Measurements from ENCODE around the gene CAMSAP2. TPM values are rescaled to one million over a fixed set of nuclear protein-coding genes. Genes with fewer than 3 reads are reported as not detected.

CAMSAP2 gene
- total and polyA plus RNA-seq, 2 experiments from 2014 or later: 9.3 to 32.9 TPM

DNA sequence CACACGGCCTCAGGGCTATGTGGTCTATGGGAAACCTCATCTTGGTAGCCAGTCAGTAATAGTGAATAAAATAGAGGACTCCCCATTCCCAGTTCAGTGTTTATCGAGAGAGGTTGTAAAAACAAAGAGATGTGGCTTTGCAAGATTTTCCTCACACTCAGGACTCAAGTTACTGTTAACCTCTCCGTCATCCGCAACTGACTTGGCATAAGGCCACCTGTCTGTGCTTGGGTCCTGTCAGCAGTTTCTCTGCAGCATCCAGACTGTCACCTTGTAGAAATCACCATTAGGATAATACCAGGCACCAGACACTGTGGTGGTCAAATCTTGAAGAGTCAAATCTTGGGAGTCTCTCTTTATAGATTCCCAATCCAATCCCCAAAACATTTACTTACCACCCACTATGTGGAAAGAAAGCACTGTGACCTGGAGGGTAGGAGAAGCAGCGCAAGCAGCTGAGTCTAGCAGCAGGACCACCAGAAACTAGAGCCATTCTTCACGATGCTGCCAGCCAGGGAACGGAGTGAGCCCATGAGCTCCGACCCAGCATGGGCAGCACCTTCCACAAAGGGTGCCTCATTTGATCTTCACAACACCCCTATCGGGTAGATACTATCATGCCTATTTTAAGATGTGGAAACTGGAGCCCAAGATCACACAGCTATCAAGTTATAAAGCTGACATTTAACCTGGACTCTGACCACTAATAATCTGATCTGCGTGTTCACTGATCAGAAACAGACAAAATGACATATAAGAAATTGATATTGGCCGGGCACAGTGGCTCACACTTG, 128.5 kb downstream of the CAMSAP2 start:
- Histone ChIP-seq H3K79me2 (no peaks in the 10 kb centered on the region), H2AFZ (no peak overlapping the region), H3K9me2 (replicated peaks; ENCODE audit: insufficient read depth) (no peaks in the 10 kb centered on the region), H3K27me3 (no peaks in the 10 kb centered on the region), H4K20me1 (ENCODE audit: insufficient read depth, poor library complexity, severe bottlenecking) (no peaks in the 10 kb centered on the region), H3K9me3 (ENCODE audit: low read depth) (no peaks in the 10 kb centered on the region), H3K36me3 (replicated peaks; ENCODE audit: insufficient read depth, low read depth) (no peaks in the 10 kb centered on the region), H3K4me2 (no peak overlapping the region), H3K4me1 (ENCODE audit: insufficient read depth) (no peaks in the 10 kb centered on the region), H3K4me3 (no peak overlapping the region), H3K27ac (no peak overlapping the region)
- 66% methylated on average over 11 of the region's 11 CpGs for WGBS (ENCODE audit: low lambda C conversion rate, missing lambda C conversion rate)
- DNase-seq (ENCODE audit: low spot score): no peak
- TF ChIP-seq EZH2 (IDR thresholded peaks at IDR 0.05; ENCODE audit: borderline replicate concordance) (no peak), EZH2phosphoT487 (IDR thresholded peaks at IDR 0.05; ENCODE audit: low read depth, severe bottlenecking, unreplicated experiment) (no peak)
- TF ChIP-seq, protein P1, sequence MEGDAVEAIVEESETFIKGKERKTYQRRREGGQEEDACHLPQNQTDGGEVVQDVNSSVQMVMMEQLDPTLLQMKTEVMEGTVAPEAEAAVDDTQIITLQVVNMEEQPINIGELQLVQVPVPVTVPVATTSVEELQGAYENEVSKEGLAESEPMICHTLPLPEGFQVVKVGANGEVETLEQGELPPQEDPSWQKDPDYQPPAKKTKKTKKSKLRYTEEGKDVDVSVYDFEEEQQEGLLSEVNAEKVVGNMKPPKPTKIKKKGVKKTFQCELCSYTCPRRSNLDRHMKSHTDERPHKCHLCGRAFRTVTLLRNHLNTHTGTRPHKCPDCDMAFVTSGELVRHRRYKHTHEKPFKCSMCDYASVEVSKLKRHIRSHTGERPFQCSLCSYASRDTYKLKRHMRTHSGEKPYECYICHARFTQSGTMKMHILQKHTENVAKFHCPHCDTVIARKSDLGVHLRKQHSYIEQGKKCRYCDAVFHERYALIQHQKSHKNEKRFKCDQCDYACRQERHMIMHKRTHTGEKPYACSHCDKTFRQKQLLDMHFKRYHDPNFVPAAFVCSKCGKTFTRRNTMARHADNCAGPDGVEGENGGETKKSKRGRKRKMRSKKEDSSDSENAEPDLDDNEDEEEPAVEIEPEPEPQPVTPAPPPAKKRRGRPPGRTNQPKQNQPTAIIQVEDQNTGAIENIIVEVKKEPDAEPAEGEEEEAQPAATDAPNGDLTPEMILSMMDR (IDR thresholded peaks at IDR 0.05; ENCODE audit: poor library complexity): no peak

DNA sequence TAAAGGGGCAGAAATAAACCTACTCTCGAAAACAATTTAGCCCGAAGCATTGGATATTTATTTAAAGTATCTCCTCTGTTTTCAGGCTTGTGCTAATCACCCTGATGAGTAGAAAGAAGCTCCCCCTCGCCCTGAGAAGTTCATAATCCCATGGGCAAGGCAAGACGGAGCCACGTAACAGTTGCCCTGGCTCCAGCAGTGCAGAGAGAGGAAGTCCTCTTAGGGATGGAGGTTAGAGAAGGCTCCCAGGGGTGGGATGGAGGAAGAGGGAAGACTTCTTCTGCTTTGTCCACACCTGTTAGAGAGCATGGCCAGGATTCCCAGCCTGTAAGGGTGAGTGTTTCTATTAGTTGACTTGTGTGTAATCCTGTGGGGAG, 130.7 kb downstream of the CAMSAP2 start:
- 85% methylated on average over 5 of the region's 5 CpGs for WGBS (ENCODE audit: low lambda C conversion rate, missing lambda C conversion rate)
- Histone ChIP-seq H3K4me1 (ENCODE audit: insufficient read depth) (no peaks in the 10 kb centered on the region), H3K27me3 (no peaks in the 10 kb centered on the region), H3K9me2 (replicated peaks; ENCODE audit: insufficient read depth) (no peaks in the 10 kb centered on the region), H3K27ac (no peak overlapping the region), H3K79me2 (no peaks in the 10 kb centered on the region), H4K20me1 (ENCODE audit: insufficient read depth, poor library complexity, severe bottlenecking) (no peaks in the 10 kb centered on the region), H3K9me3 (ENCODE audit: low read depth) (no peaks in the 10 kb centered on the region), H3K36me3 (replicated peaks; ENCODE audit: insufficient read depth, low read depth) (no peaks in the 10 kb centered on the region), H3K4me2 (no peak overlapping the region), H3K4me3 (no peak overlapping the region), H2AFZ (no peak overlapping the region)
- no peak for DNase-seq (ENCODE audit: low spot score)
- TF ChIP-seq, protein P1 (IDR thresholded peaks at IDR 0.05; ENCODE audit: poor library complexity): no peak
- TF ChIP-seq EZH2 (IDR thresholded peaks at IDR 0.05; ENCODE audit: borderline replicate concordance) (no peak), EZH2phosphoT487 (IDR thresholded peaks at IDR 0.05; ENCODE audit: low read depth, severe bottlenecking, unreplicated experiment) (no peak)

DNA sequence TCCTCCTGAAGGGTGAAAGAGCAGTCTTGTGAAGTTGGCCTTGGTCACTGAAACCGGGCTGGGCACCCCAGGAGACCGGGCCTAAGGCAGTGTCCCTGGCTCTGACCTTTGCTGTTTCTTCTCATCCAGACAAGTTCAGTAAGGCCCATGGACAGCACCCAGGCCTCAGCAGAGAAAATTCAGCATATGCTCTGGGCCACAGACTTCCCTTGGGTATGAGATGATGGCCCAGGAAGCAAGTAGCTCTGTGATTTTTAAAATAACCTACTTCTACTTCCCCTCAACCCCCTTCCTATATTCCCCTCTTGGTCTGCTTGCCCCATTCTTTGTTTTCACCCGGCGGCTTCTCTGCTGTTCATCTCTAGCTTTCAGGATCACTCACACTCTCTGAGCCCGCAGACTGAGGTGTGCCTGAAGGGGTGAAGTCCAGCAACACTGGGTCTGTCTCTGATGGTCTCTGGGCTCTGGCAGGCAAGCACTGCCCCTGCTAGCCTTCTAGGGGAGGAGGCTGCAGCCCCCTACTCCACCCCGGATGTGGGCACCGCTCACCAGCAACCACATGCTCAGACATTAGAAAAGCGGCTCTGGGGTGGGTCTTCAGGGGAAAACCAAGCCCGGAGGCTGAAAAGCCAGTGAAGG, 131.2 kb downstream of the CAMSAP2 start:
- H3K27ac ChIP-seq: no peak overlapping the region
- no peaks in the 10 kb centered on the region for H3K36me3 ChIP-seq (replicated peaks; ENCODE audit: insufficient read depth, low read depth)
- H3K4me1 ChIP-seq (ENCODE audit: insufficient read depth): no peaks in the 10 kb centered on the region
- TF ChIP-seq, protein P1 (IDR thresholded peaks at IDR 0.05; ENCODE audit: poor library complexity): no peak
- TF ChIP-seq EZH2 (IDR thresholded peaks at IDR 0.05; ENCODE audit: borderline replicate concordance) (no peak), EZH2phosphoT487 (IDR thresholded peaks at IDR 0.05; ENCODE audit: low read depth, severe bottlenecking, unreplicated experiment) (no peak)
- H2AFZ ChIP-seq: no peak overlapping the region
- no peaks in the 10 kb centered on the region for H3K27me3 ChIP-seq
- no peaks in the 10 kb centered on the region for H3K79me2 ChIP-seq
- H3K4me2 ChIP-seq: no peak overlapping the region
- H3K9me3 ChIP-seq (ENCODE audit: low read depth): no peaks in the 10 kb centered on the region
- no peak for DNase-seq (ENCODE audit: low spot score)
- H3K9me2 ChIP-seq (replicated peaks; ENCODE audit: insufficient read depth): no peaks in the 10 kb centered on the region
- H4K20me1 ChIP-seq (ENCODE audit: insufficient read depth, poor library complexity, severe bottlenecking): no peaks in the 10 kb centered on the region
- H3K4me3 ChIP-seq: no peak overlapping the region
- 91% methylated on average over 9 of the region's 9 CpGs for WGBS (ENCODE audit: low lambda C conversion rate, missing lambda C conversion rate)
